CD4-positive, alpha-beta T cell treated with Interleukin-2 at 100 ng/mL for 4 hours (primary cell): Measurements from ENCODE around the gene PMM2.
"Not testable (repeated sequence)": the region's sequence is repeated elsewhere in the genome, so short reads cannot be mapped to it uniquely, and the experiment has no call there.

ENCODE experiments used
- DNase-seq: peaks from one replicate; pipeline ENCODE4 v3.0.0-alpha.2; 2020; ENCODE audit warnings: low spot score

PMM2 gene

GRCh38 chr16:8818504-8819270 lies 21.0 kb downstream of the PMM2 start:
- DNase-seq: no peak

GRCh38 chr16:8819411-8820034 lies 21.9 kb downstream of the PMM2 start:
- no peak for DNase-seq

- no peak for DNase-seq
These were observed 24.8 kb downstream of the PMM2 start for GRCh38 chr16:8822403-8822802.

GRCh38 chr16:8826278-8826879 lies 28.7 kb downstream of the PMM2 start:
- DNase-seq: no peak

- DNase-seq: no peak
These were observed 31.0 kb downstream of the PMM2 start for GRCh38 chr16:8828541-8829165.

- DNase-seq: no peak
These were observed 33.8 kb downstream of the PMM2 start for GRCh38 chr16:8831450-8831849.

GRCh38 chr16:8831871-8832716 lies 34.5 kb downstream of the PMM2 start:
- DNase-seq: no peak

GRCh38 chr16:8832717-8833105 lies 35.1 kb downstream of the PMM2 start:
- DNase-seq: no peak

- DNase-seq: not testable (repeated sequence)
These were observed 39.2 kb downstream of the PMM2 start for GRCh38 chr16:8836797-8837196.

GRCh38 chr16:8837594-8837993 lies 40.0 kb downstream of the PMM2 start:
- not testable (repeated sequence) for DNase-seq

- not testable (repeated sequence) for DNase-seq
These were observed 44.4 kb downstream of the PMM2 start for GRCh38 chr16:8842016-8842415.

- not testable (repeated sequence) for DNase-seq
These were observed 45.7 kb downstream of the PMM2 start for GRCh38 chr16:8843296-8843695.

GRCh38 chr16:8845699-8846298 lies 48.2 kb downstream of the PMM2 start:
- no peak for DNase-seq

GRCh38 chr16:8846401-8846932 lies 48.8 kb downstream of the PMM2 start:
- no peak for DNase-seq

GRCh38 chr16:8847145-8847544 lies 49.5 kb downstream of the PMM2 start:
- no peak for DNase-seq

- no peak for DNase-seq
These were observed 50.0 kb downstream of the PMM2 start for GRCh38 chr16:8847623-8848022.

- DNase-seq: no peak
These were observed 50.7 kb downstream of the PMM2 start for GRCh38 chr16:8848231-8848938.

- DNase-seq: no peak
These were observed 51.3 kb downstream of the PMM2 start for GRCh38 chr16:8848939-8849391.

GRCh38 chr16:8849411-8850011 lies 51.9 kb downstream of the PMM2 start:
- DNase-seq: no peak

- no peak for DNase-seq
These were observed 52.7 kb downstream of the PMM2 start for GRCh38 chr16:8850279-8850885.
